ENCODE results near the gene FAM228B.

GRCh38 chr2:24083567-24084385, 39.5 kb upstream of the FAM228B start:
- TF ChIP-seq CTCF (IDR thresholded peaks at IDR 0.05) (no peak), EZH2 (IDR thresholded peaks at IDR 0.05; ENCODE audit: borderline replicate concordance, insufficient read depth, low read depth, low read length, poor library complexity, severe bottlenecking) (no peak)

All from B cell (primary cell).